GM21528 (cell line): ENCODE results near the gene SLC35F5.
"Not testable (repeated sequence)": the region's sequence is repeated elsewhere in the genome, so short reads cannot be mapped to it uniquely, and the experiment has no call there.

Experiments used
- ATAC-seq: cut with Tn5 transposase; IDR thresholded peaks from one replicate; pipeline ENCODE4 v1.9.1; 2021; ENCODE audit warnings: mild to moderate bottlenecking, moderate library complexity; ENCODE audit not compliant: unreplicated experiment, low FRiP score

SLC35F5 gene

DNA sequence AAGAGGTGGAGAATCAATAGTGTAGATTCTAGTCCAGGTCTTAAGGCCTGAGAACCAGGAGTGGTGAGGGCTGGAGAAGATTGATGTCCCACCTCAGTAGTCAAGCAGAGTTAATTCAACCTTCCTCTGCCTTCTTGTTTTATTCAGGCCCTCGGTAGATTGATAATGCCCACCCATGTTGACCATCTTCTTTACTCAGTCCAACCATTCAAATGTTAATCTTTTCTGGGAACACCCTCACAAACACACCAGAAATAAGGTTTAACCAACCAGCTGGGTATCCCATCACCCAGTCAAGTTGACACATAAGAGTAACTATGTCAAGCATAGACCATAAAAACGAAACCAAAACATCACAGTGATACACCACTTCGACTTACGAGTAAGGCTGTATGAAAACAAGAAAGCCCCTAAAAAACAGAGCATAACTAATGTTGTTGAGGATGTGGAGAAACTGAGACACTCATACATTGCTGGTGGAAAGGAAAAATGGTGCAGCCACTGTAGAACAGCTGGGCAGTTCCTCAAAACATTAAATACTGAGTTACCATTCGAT is 57.5 kb downstream of the SLC35F5 start:
- ATAC-seq = peak; percentile 60

- ATAC-seq = not testable (repeated sequence)
Observed at GRCh38 chr2:113698251-113698650, 58.2 kb downstream of the SLC35F5 start.

DNA sequence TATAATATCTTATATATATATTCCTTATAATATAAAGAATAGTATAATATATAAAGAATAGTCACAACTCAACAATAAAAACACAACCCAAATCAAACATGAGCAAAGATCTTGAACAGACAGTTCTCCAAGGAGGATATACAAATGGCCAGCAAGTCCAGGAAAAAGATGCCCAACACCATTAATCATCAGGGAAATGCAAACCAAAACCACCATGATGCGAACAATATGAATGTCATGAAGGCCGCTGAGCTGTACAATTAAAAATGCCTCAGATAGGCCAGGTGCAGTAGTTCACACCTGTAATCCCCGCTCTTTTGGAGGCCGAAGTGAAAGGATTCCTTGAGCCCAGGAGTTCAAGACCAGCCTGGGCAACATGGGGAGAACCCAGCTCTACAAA is 58.9 kb downstream of the SLC35F5 start:
- ATAC-seq = no peak

GRCh38 chr2:113694438-113694837 is 62.0 kb downstream of the SLC35F5 start:
- no peak for ATAC-seq

GRCh38 chr2:113692698-113693428 is 63.6 kb downstream of the SLC35F5 start:
- ATAC-seq = peak; percentile 80

DNA sequence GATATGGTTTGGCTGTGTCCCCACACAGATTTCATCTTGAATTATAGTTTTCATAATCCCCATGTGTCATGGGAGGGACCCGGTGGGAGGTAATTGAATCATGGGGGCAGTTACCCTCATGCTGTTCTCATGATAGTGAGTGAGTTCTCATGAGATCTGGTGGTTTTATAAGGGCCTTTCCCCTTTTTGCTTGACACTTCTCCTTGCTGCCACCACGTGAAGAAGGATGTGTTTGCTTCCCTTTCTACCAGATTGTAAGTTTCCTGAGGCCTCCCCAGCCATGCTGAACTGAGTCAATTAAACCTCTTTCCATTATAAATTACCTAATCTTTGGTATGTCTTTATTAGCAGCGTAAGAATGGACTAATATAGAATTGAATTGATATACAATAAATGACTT is 65.6 kb downstream of the SLC35F5 start:
- not testable (repeated sequence) for ATAC-seq

GRCh38 chr2:113686537-113686936 is 69.9 kb downstream of the SLC35F5 start:
- no peak for ATAC-seq

- ATAC-seq = no peak
Observed at GRCh38 chr2:113685471-113685870, 71.0 kb downstream of the SLC35F5 start.

GRCh38 chr2:113679457-113679856 is 77.0 kb downstream of the SLC35F5 start:
- ATAC-seq = no peak

GRCh38 chr2:113677330-113677729 is 79.1 kb downstream of the SLC35F5 start:
- no peak for ATAC-seq

GRCh38 chr2:113676623-113677266 is 79.7 kb downstream of the SLC35F5 start:
- ATAC-seq = no peak

- no peak for ATAC-seq
Observed at GRCh38 chr2:113675875-113676274, 80.6 kb downstream of the SLC35F5 start.

GRCh38 chr2:113672326-113672932 is 84.0 kb downstream of the SLC35F5 start:
- no peak for ATAC-seq

DNA sequence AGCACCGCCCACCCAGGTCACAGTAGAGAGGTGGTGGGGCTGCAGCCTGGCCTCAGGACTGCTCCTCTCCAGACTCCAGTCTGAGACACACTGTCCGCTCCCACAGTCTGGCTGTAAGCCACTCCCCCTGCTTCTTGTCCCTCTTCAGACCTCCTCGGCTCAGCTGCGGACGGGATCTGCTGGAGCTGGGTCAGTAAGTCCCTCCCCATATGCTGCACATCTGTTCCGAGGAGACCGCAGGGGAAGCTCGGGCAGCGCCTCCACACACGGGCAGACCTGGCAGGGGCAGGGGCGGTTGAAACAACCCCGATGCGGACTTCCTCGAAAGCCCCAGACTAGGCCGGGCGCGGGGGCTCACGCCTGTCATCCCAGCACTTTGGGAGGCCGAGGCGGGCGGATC is 87.4 kb downstream of the SLC35F5 start:
- not testable (repeated sequence) for ATAC-seq

DNA sequence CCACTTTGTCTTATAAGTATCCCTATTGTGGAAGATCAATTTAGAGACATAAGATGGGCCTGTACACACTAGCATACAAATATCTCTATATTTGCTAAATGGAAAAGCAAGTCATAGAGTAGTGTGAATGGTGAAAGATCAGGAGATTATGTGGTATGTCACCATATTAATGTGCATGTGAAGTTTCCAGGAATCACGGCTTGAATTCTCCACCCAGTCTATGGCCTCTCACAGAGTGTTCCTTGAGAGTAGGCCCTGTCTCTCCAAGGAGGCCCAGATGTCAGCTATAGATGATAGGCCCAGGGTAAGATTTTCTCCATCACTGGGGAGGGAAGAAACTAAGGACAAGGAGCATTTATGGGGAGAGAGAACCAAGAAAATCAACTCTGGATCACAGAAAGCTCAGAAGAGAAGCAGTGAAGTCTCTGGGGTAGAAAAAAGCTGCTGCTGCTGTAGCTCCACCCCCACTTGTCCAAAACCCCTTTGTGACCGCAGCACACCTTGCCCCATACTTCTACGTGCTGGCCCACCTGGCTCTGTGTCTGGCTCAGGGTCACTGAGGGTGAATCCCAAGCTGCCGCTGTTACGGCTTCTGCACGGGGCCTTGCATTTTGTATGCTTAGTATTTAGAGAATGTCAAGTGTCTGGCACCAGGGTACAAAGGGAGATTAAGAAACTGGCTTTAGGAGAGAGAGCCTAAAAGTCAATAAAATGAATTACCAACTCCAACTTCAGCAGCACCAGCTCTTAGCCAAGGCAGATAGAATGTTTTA is 91.5 kb downstream of the SLC35F5 start:
- not testable (repeated sequence) for ATAC-seq

GRCh38 chr2:113663285-113664060 is 93.0 kb downstream of the SLC35F5 start:
- ATAC-seq = not testable (repeated sequence)
